Panc1 (cell line): Measurements from ENCODE around the gene TFCP2L1.

Experiments
- CTCF ChIP-seq: fragments of 450-650 bp; IDR thresholded peaks from 2 replicates; pipeline ENCODE4 v1.5.1; 2017; ENCODE audit warnings: mild to moderate bottlenecking
- POLR2AphosphoS5 ChIP-seq: IDR thresholded peaks from 2 replicates; pipeline ENCODE4 v1.6.1; 2012; ENCODE audit warnings: mild to moderate bottlenecking, low read depth, low read length, moderate library complexity
- REST ChIP-seq, 2 experiments: IDR thresholded peaks; 2 replicates each; pipeline ENCODE4 v1.6.1; 2011 to 2012; ENCODE audit warnings: low read depth in 2 of 2, control low read depth in 1 of 2, low read length in 1 of 2, mild to moderate bottlenecking in 1 of 2, moderate library complexity in 1 of 2; ENCODE audit not compliant: insufficient read depth in 1 of 2
- SIN3A ChIP-seq: IDR thresholded peaks from 2 replicates; pipeline ENCODE4 v1.6.1; 2012; ENCODE audit warnings: low read depth, mild to moderate bottlenecking, low read length, moderate library complexity, borderline replicate concordance; ENCODE audit not compliant: insufficient read depth
- TCF7L2 ChIP-seq: IDR thresholded peaks from 2 replicates; pipeline ENCODE4 v1.6.1; 2011; ENCODE audit warnings: mild to moderate bottlenecking, low read depth, low read length, inconsistent platforms

DNA sequence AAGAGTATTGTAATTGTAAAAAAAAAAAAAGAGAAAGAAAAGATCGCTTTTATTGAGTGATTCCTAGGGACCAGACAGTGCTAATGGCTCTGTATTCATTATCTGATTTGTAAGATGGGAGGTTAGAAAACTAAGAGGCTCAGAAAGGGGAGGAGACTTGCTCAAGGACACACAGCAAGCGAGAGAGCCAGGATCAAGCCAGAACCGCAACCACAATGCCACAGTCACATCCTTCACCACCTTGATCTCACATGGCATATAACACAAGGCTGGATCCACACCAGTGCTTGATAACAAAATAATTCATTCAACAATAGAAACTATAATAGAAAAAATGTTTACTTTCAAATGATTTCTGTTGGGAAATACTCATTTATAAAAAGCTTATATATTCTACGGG is 37.5 kb downstream of the TFCP2L1 start:
- TF ChIP-seq CTCF (no peak), TCF7L2 (no peak), POLR2AphosphoS5 (no peak), SIN3A (no peak), REST (IDR thresholded peaks at IDR 0.05; ENCODE audit: insufficient read depth in 1 of 2, low read depth in 2 of 2, low read length in 1 of 2) (no peak)
